HG03571 (cell line): ENCODE data around the gene TUSC2.
"Not testable (repeated sequence)": the region's sequence is repeated elsewhere in the genome, so short reads cannot be mapped to it uniquely, and the experiment has no call there.

ENCODE experiments used
- ATAC-seq: cut with Tn5 transposase; IDR thresholded peaks from one replicate; pipeline ENCODE4 v1.9.1; 2021; ENCODE audit not compliant: unreplicated experiment

TUSC2 gene

GRCh38 chr3:50297384-50297775 is 30.6 kb downstream of the TUSC2 start:
- ATAC-seq = no peak

DNA sequence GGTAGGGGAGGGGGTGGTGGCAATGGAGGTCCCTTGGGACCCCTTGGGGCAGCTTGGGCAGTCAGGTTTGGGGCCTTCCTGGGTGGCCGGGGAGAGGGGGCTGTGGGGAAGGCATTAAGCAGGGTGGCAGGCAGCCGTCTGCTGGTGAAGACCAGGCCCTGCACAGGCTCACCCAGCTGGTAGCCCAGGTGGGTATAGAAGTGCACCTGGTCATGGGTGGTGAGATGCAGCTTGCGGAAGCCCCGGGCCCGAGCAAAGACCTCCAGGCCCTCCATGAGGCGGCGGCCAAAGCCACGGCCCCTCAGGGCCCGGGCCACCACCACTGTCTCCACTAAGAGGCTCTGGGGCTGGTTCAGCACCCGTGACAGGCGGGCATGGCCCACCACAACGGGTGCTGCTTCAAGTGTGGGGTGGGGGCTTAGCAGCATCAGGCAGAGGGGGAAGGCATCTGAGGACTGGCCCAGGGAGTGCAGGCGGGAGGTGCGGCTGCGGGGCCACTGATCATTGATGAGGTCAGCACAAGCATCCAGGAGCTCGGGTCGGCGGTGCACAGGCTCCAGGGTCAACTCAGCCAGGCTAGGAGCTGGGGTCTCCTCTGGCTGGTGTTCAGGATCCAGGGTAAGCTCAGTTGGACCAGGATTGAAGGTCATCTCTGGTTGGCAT is 31.2 kb downstream of the TUSC2 start:
- ATAC-seq = no peak

- ATAC-seq = no peak
Observed at GRCh38 chr3:50295553-50296431, 32.2 kb downstream of the TUSC2 start.

DNA sequence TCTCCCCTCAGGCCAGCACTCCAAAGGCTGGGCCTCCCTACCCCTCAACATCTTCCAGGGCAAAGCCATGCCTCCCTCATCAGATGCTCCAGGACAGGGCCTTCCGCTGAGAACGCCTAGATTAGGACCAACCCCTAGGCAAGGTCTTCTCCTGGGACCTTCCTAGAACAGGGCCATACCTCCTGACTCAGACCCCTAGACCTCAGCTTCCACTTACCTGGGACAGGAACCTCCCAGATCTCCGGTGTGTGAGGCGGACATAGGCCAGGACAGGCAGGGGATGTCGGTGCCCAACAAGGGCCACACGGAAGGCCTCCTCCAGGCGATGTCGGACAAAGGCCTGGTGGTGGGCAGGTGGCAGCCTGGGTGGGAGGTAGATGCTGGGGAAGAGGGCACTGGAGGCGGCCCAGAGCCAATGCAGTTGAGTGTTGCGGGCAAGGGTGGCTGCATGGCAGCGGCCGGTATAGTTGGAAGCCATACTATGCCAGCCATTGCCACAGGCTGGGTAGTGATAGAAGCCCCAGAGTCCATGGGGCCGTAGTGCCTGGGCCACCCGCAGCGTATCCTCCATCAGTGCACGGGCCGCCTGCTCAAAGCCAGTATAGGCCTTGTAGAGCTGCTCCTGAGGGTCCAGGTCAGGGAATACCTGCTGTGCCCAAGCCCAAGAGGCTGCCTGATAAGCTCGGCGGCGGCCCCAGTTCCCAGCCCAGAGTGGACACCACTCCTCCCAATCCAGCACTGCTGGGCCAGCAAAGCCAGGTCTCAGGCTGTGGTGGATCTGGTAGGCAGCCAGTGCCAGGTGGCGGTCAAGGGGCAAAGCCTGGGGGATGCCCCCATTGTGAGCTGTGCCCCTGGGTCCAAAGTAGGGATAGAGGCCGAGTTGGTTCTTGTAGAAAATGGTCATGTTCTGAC is 33.3 kb downstream of the TUSC2 start:
- ATAC-seq = no peak

- no peak for ATAC-seq
Observed at GRCh38 chr3:50294089-50294488, 33.9 kb downstream of the TUSC2 start.

GRCh38 chr3:50293079-50293801 is 34.8 kb downstream of the TUSC2 start:
- no peak for ATAC-seq

DNA sequence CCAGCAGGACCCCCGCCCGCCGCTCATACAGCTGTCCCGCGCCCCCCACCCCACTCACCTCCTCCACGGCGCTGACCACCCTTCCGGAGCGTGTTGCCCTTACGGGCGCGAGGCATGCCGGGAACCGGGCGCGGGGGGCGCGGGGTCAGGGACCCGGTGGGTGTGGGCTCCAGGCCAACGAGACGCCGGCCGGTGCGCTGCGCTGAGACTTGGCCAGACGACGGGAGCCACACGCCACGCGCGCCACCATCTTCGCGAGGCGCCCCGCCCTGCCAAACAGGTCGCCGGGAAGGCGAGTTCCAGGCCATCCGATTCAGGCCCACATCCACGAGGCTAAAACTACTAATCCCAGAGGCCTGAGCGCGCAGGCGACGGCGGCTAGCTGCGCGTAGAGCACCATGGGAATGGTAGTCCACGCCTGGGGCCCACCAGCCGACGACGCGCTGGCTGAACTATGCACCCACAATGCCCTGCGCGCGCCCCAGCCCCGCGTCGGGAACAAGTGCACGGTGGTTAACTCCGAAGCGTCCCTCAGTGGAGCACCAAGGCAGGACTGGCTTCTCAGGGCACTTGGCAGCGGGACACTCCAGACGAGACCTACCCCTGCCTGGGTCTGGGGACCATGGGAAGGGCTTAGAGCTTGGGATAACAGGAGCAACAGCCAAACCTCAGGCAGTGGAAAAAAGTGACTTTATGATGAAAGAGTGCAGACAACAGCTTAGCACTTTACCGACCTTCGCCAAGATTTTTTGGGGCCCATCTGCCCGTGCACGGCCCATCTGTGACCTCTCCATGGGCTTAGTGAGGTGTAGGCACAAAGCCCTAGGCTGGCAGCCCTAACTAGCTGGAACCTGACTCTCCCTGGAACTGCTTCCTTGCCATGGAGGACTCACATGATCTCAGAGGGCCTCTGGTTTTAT is 35.6 kb downstream of the TUSC2 start, which contains the start of gene IFRD2:
Gene IFRD2, minus strand, starts transcription at position 271 of the 920 bp plus-strand sequence. Its CDS starts 155 bp downstream, at position 116.
- ATAC-seq = peak; percentile 91

DNA sequence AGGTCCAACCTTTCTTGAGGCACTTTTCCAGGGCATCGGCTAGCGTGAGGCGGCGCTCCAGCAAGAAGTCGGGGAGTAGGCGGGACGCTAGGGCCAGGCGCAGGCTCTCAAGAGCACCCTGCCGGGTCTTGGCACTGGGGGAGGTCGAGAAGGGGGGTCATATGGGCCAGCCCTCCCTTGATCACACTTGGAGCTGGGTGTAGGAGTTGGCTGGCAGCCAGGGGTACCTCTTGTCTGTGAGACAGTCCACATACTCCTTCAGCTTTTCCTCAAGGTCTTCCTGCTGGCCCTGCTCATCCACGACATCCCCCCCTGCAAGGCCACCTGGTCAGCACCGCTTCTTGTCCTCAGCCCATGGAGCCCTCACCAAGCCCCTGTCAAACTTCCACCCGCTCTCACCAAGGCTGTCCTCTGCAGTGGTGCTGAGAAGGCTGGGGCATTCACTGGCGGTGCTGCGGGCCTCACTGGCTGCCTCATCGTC is 37.8 kb downstream of the TUSC2 start:
- ATAC-seq = no peak

DNA sequence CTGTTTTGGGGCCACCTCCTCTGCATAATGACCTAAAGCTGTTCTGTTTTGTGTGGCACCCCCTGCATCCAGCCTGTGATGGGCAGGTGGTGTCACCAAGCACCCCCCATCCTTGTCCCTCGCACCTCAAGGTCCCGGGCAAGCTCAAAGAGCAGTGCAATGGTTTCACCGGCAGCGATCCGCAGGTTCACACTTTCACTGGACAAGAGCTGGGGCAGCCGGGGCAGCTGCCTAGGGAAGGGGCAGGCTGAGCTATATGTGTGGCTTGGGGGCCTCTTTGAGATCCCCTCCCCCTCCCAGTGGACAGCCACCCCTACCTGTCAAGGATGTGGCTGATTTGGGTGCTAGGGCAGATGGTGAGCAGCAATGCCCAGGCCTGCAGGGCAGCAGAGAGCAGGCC is 38.9 kb downstream of the TUSC2 start:
- no peak for ATAC-seq

DNA sequence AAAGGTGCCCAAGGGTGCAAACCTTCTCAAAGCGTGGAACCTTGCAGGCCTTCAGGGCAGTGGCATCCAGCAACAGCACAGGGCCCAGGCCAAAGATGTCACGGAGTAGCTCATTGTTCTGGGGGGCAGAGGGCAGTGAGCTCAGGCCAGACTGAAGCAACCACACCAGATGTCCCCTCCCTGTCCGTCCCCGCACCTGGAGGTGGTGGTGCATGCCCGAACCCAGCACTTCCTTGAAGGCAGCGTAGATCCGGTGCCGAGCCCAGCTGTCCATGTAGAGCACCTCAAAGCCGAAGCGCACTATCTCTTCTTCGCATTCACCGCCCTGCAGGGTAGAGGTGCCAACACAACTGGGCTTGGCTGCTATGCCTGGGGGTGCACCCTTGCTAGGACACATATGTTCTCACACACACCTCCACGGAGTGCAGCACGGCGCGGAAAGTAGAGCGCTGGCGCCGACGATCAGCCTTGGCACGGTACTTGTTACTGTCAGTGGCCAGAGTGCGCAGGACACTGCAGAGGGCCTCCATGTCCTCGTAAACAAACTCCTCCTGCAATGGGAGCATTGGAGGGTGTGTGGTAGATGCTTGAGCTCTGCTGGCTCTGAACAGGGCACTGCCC is 39.5 kb downstream of the TUSC2 start:
- no peak for ATAC-seq

- ATAC-seq = no peak
Observed at GRCh38 chr3:50287262-50287661, 40.8 kb downstream of the TUSC2 start.

DNA sequence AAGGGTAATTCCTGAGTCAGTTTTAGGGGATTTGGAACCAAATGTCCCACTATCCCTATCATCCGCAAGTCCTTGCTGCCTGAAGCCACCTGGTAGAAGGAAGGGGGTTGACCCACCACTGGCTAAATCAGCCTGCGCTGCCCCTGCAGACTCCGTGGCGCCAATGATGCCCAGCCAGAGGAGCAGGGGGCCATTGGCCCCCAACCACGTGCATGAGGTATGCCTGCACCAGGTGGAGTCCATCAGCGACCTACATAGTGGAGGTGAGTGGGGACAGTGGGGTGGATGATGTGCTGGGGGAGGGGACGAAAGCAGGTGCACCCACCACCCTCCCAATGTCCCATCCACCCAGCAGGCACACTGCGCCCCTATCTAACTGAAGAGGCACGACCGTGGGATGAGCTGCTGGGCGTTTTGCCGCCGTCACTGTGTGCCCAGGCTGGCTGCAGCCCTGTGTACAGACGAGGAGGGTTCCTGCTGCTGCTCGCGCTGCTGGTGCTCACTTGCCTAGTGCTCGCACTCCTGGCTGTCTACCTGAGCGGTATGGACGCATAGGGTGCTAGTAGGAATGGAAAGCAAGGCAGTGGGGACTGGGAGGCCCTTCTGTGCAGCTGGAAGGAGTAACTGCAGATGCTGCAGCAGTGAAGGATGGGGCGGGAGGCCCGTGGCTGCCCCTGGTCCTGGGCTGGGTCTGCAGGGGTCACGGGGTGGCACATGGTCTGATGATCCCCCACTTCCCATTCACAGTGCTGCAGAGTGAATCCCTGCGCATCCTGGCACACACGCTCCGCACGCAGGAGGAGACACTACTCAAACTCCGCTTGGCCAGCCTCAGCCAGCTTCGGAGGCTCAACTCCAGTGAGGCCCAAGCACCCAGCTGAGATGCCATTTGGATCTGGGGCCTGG is 41.4 kb downstream of the TUSC2 start:
- ATAC-seq = no peak

DNA sequence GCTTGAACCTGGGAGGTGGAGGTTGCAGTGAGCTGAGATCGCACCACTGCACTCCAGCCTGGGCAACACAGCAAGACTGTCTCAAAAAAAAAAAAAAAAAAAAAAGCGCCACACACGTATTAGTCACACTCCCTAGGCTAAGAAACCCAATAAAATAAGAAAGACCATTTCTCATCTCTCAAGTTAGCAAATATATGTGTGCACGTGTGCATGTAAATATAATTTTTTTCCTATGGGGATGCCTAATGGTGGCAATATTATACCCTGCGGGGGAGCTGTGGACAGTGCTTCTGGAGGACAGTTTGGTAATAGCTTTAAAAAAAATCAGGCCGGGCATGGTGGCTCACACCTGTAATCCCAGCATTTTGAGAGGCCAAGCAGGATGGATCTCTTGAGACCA is 43.9 kb downstream of the TUSC2 start:
- not testable (repeated sequence) for ATAC-seq

GRCh38 chr3:50279255-50280016 is 48.6 kb downstream of the TUSC2 start:
- no peak for ATAC-seq

GRCh38 chr3:50278880-50279224 is 49.2 kb downstream of the TUSC2 start, which contains the start of gene LSMEM2:
Gene LSMEM2 (plus strand): TSS chr3:50279087. CDS start chr3:50279114, 27 bp downstream.
- no peak for ATAC-seq

DNA sequence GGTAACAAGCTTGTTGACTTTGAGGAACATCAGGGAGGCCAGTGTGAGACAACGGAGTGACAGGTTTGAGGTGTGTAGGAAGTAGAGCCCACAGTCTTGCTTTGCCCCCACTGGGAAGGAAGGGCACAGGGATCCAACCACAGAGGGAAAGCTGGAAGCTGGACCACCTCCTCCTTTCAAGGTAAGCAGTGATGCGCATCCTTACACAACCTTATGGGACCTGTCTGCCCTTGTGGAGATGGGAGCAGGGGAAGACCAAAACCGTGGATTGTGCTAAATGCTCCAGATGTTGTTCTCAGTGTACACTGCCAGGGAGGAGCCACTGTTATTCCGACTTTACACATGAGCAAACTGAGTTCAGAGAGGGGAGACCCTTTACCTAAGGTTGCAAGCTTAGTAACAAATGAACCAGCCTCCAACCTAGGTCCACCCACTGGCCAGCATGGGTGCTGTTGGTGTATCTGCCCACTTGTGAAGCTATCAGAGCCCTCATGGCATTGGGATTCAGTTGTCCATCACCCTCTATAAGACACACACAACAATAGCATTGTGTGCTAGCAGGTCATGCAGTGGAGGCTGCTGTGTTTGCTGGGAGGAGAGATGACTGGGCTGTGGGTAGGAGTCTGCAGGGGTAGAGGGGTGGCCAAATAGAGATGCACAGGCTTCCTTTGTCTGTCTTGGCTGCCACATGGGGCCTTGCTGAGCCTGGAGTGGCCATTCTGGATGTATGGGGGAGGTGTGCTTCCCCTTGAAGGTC is 49.7 kb downstream of the TUSC2 start:
- ATAC-seq = no peak

GRCh38 chr3:50276762-50277101 is 51.3 kb downstream of the TUSC2 start:
- no peak for ATAC-seq
